ENCODE data around the gene SLC12A4. TPM values are rescaled to one million over a fixed set of nuclear protein-coding genes. Genes with fewer than 3 reads are reported as not detected.

Gene SLC12A4
- total RNA-seq, result 40.8 and 73.3 TPM in 2 replicates

GRCh38 chr16:67968400-67969253 lies at the start of gene SLC12A4:
SLC12A4 (minus strand) TSS chr16:67968637; CDS start chr16:67968553, 84 bp downstream.

DNA sequence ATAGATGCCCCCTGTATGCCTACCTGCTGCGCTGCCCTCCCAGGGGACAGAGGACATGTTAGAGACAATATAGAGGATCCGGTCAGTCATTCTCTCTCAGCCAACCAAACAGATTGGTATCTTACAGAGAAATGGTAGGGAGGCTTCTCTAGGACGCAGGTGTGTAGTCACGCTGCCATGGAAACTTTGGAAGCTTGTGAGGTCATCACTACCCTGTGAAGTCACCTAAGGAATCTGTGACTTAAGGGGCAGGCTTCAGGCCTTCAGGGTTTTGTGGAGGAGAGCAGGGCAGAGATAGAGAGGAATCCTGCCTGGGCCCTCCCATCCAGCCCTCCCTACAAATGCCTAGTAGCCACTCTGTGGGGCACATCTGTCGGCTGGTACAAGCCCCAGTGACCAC lies 47.2 kb upstream of the SLC12A4 start, which contains the start of gene DPEP2NB:
Gene DPEP2NB, minus strand, starts transcription at position 231 of the 400 bp plus-strand sequence. Its CDS starts 141 bp downstream, at position 90.

DNA sequence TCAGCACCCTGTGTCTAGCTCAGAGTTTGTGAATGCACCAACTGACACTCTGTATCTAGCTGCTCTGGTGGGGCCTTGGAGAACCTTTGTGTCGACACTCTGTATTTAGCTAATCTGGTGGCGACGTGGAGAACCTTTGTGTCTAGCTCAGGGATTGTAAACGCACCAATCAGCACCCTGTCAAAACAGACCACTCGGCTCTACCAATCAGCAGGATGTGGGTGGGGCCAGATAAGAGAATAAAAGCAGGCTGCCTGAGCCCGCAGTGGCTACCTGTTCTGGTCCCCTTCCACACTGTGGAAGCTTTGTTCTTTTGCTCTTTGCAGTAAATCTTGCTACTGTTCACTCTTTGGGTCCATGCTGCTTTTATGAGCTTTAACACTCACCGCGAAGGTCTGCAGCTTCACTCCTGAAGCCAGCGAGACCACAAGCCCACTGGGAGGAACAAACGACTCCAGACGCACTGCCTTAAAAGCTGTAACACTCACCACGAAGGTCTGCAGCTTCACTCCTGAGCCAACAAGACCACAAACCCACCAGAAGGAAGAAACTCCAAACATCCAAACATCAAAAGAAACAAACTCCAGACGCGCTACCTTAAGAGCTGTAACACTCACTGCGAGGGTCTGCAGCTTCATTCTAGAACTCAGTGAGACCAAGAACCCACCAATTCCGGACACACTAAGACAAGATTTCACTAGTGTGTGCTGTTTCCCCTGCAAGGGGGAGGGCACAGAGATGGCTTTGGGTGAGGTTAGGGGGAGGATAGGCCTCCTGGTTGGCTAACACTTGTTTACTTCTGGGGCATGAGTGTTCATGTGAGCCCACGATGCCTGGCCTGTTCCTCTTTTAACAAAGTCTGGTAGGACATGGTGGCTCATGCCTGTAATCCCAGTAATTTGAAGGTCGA lies 30.6 kb upstream of the SLC12A4 start, which contains the start of gene DPEP2:
Gene DPEP2, minus strand, starts transcription at position 706 of the 910 bp plus-strand sequence. CDS start 6,272 bp downstream, outside the sequence.

GRCh38 chr16:67979955-67980678 lies 11.7 kb upstream of the SLC12A4 start, which contains the start of gene DPEP3:
DPEP3 (minus strand) TSS chr16:67980499; CDS start chr16:67980380, 119 bp downstream.

GRCh38 chr16:67943619-67944504 lies 24.6 kb downstream of the SLC12A4 start, which contains the start of gene LCAT:
LCAT (minus strand) TSS chr16:67944120; CDS start chr16:67944101, 19 bp downstream.

GRCh38 chr16:67936124-67936879 lies 32.1 kb downstream of the SLC12A4 start, which contains the start of gene PSMB10:
PSMB10 (minus strand) TSS chr16:67936850; CDS start chr16:67936749, 101 bp downstream.

GRCh38 chr16:67931712-67932461 lies 36.5 kb downstream of the SLC12A4 start, which contains the start of gene CTRL:
CTRL (minus strand) TSS chr16:67931862; CDS start chr16:67931852, 10 bp downstream.

Small RNA genes lying within 50 kb of the gene (small RNA-seq; reads per million reads assigned to genes)
- gene RNU6-359P, result not detected

Other genes starting within 250 kb of the SLC12A4 start
- gene GFOD2, start 249.3 kb downstream of the SLC12A4 start, total RNA-seq, result 13.2 and 17.0 TPM in 2 replicates
- gene RANBP10, start 162.1 kb downstream of the SLC12A4 start, total RNA-seq, result 5.1 and 7.0 TPM in 2 replicates
- 0.98 and 2.2 TPM in 2 replicates for gene TSNAXIP1, start 161.7 kb downstream of the SLC12A4 start, total RNA-seq
- gene THAP11, start 126.3 kb downstream of the SLC12A4 start, total RNA-seq, result 26.1 and 28.0 TPM in 2 replicates
- gene NUTF2, start 121.7 kb downstream of the SLC12A4 start, total RNA-seq, result 210 and 284 TPM in 2 replicates
- 27.0 and 32.7 TPM in 2 replicates for gene CENPT, start 120.9 kb downstream of the SLC12A4 start, total RNA-seq
- 55.5 and 72.9 TPM in 2 replicates for gene EDC4, start 95.6 kb downstream of the SLC12A4 start, total RNA-seq
- 0.37 TPM in 1 of 2 replicates, not detected in the other for gene NRN1L, start 83.8 kb downstream of the SLC12A4 start, total RNA-seq
- 12.1 TPM in 2 replicates for gene PSKH1, start 75.4 kb downstream of the SLC12A4 start, total RNA-seq
- 0.37 and 1.4 TPM in 2 replicates for gene CTRL, start 36.8 kb downstream of the SLC12A4 start, total RNA-seq
- 29.7 and 41.2 TPM in 2 replicates for gene PSMB10, start 31.8 kb downstream of the SLC12A4 start, total RNA-seq
- gene LCAT, start 24.5 kb downstream of the SLC12A4 start, total RNA-seq, result 5.1 and 11.1 TPM in 2 replicates
- gene DPEP3, start 11.9 kb upstream of the SLC12A4 start, total RNA-seq, result not detected in 2 replicates
- not detected in 2 replicates for gene DPEP2, start 30.8 kb upstream of the SLC12A4 start, total RNA-seq
- not detected in 2 replicates for gene DPEP2NB, start 47.3 kb upstream of the SLC12A4 start, total RNA-seq
- gene DDX28, start 54.6 kb upstream of the SLC12A4 start, total RNA-seq, result 14.7 and 19.0 TPM in 2 replicates
- 18.0 and 21.5 TPM in 2 replicates for gene DUS2, start 54.6 kb upstream of the SLC12A4 start, total RNA-seq
- gene NFATC3, start 116.7 kb upstream of the SLC12A4 start, total RNA-seq, result 17.3 and 27.2 TPM in 2 replicates

All from subcutaneous preadipocyte (primary cell).